Endothelial cell of umbilical vein (primary cell): Measurements from ENCODE around the gene KCNG3. TPM values are rescaled to one million over a fixed set of nuclear protein-coding genes. Genes with fewer than 3 reads are reported as not detected.

ENCODE experiments used
- BruUV-seq: library from RNA; stranded (reverse); fragments of 400-500 nt; replicated peaks from 2 replicates; lab custom pipeline; 2021; lab: Mats Ljungman, UMichigan
- CTCF ChIA-PET: fragments of 300-600, 350-600 bp; sonication (Branson Sonifier 250); formaldehyde crosslinking; loops from one replicate; lab custom pipeline; 2021; ENCODE audit warnings: antibody characterized with exemption, inconsistent platforms; lab: Charles Lee
- POLR2A ChIA-PET: fragments of 300-600, 350-600 bp; sonication (Branson Sonifier 250); formaldehyde crosslinking; loops from one replicate; lab custom pipeline; 2021; ENCODE audit warnings: antibody characterized with exemption, inconsistent platforms; lab: Charles Lee
- DNase-seq: peaks from one replicate; pipeline ENCODE4 v3.0.0-alpha.2; 2011; ENCODE audit warnings: low read depth, low spot score
- FAIRE-seq: peaks from 2 replicates; lab custom pipeline; 2011; peaks lifted over from hg19 to GRCh38; lab: Jason Lieb, UNC
- H2AFZ ChIP-seq: 2 replicates; pipeline ENCODE4 v1.6.0; 2012; ENCODE audit warnings: low read depth, low read length, control low read depth, inconsistent platforms
- H3K27ac ChIP-seq: 2 replicates; pipeline ENCODE4 v1.5.1; 2011; ENCODE audit warnings: low read depth, mild to moderate bottlenecking, control low read depth, low read length, moderate library complexity; ENCODE audit not compliant: insufficient read depth
- H3K27me3 ChIP-seq, 2 experiments: 2 replicates each; pipeline versions ENCODE4 v1.6.0 to v1.6.1; 2011; ENCODE audit warnings: low read length in 2 of 2, mixed read lengths in 1 of 2; ENCODE audit not compliant: control insufficient read depth in 2 of 2, insufficient read depth in 2 of 2
- H3K36me3 ChIP-seq, 2 experiments: 2 replicates in 1 of 2; 3 replicates in 1 of 2; pipeline ENCODE4 v1.5.1; 2011; ENCODE audit warnings: low read length in 2 of 2, mild to moderate bottlenecking in 1 of 2, moderate library complexity in 1 of 2; ENCODE audit not compliant: control insufficient read depth in 2 of 2, insufficient read depth in 2 of 2; ENCODE audit errors: extremely low read depth in 1 of 2
- H3K4me1 ChIP-seq: 3 replicates; pipeline ENCODE4 v1.5.1; 2011; ENCODE audit warnings: mild to moderate bottlenecking, low read length; ENCODE audit not compliant: control insufficient read depth, insufficient read depth; ENCODE audit errors: extremely low read depth
- H3K4me2 ChIP-seq: 2 replicates; pipeline ENCODE4 v1.6.1; 2011; ENCODE audit warnings: low read length, control low read depth, mixed read lengths; ENCODE audit not compliant: insufficient read depth
- H3K4me3 ChIP-seq, 3 experiments: fragments of 200-600 bp in 1 of 3; sonication (generic), shearing (Covaris generic) in 1 of 3; replicated peaks in 1 of 3; 2 replicates each; pipeline ENCODE4 v1.5.1; 2011 to 2016; ENCODE audit warnings: control low read depth in 3 of 3, low read length in 3 of 3, mild to moderate bottlenecking in 2 of 3, inconsistent platforms in 1 of 3, low read depth in 1 of 3, moderate library complexity in 1 of 3; ENCODE audit not compliant: insufficient read depth in 1 of 3
- H3K79me2 ChIP-seq: 2 replicates; pipeline ENCODE4 v1.6.0; 2012; ENCODE audit warnings: low read length, inconsistent platforms; ENCODE audit not compliant: control insufficient read depth, insufficient read depth
- H3K9ac ChIP-seq: replicated peaks from 2 replicates; pipeline ENCODE3; 2011; ENCODE audit warnings: low read length, control low read depth; ENCODE audit not compliant: insufficient read depth; ENCODE audit errors: extremely low read depth
- H3K9me1 ChIP-seq: replicated peaks from 3 replicates; pipeline ENCODE4 v1.6.0; 2011; ENCODE audit warnings: mild to moderate bottlenecking, low read length; ENCODE audit not compliant: control insufficient read depth, insufficient read depth; ENCODE audit errors: extremely low read depth
- H3K9me3 ChIP-seq: replicated peaks from 2 replicates; pipeline ENCODE4 v1.5.1; 2012; ENCODE audit warnings: low read length, inconsistent platforms; ENCODE audit not compliant: control insufficient read depth, insufficient read depth
- H4K20me1 ChIP-seq: replicated peaks from 2 replicates; pipeline ENCODE3; 2011; ENCODE audit warnings: mild to moderate bottlenecking, low read length; ENCODE audit not compliant: control insufficient read depth, insufficient read depth; ENCODE audit errors: extremely low read depth
- CTCF ChIP-seq, 2 donors: IDR thresholded peaks; 1 replicate in 1 of 2; 2 replicates in 1 of 2; pipeline ENCODE4 v1.5.1; 2011; ENCODE audit warnings: low read length in 2 of 2, mild to moderate bottlenecking in 2 of 2, moderate library complexity in 2 of 2, control low read depth in 1 of 2, inconsistent platforms in 1 of 2, low read depth in 1 of 2; ENCODE audit not compliant: insufficient read depth in 1 of 2; ENCODE audit errors: extremely low read depth in 1 of 2
- EZH2 ChIP-seq: IDR thresholded peaks from 2 replicates; pipeline ENCODE4 v1.6.1; 2012; ENCODE audit warnings: borderline replicate concordance, low read depth, mild to moderate bottlenecking, moderate library complexity, low read length, inconsistent platforms; ENCODE audit not compliant: severe bottlenecking
- FOS ChIP-seq: IDR thresholded peaks from 2 replicates; pipeline ENCODE4 v1.6.1; 2011; ENCODE audit warnings: mild to moderate bottlenecking, low read length, moderate library complexity, borderline replicate concordance; ENCODE audit not compliant: insufficient read depth
- GATA2 ChIP-seq: IDR thresholded peaks from 2 replicates; pipeline ENCODE4 v1.7.0; 2011; ENCODE audit warnings: low read depth, mild to moderate bottlenecking, moderate library complexity, mixed read lengths, low read length; ENCODE audit not compliant: insufficient read length, insufficient read depth
- MYC ChIP-seq: IDR thresholded peaks from one replicate; pipeline ENCODE4 v1.6.1; 2011; ENCODE audit warnings: mild to moderate bottlenecking, low read depth, low read length
- dilution Hi-C: fragments of 300-500 bp; cut with MboI; formaldehyde crosslinking; loops from one replicate; pipeline ENCODE4 v1.15.0; 2019; ENCODE audit warnings: low sequenced_read_pairs; ENCODE audit not compliant: extremely low pct_ligation_motif_present
- intact Hi-C: fragments of 100-400 bp; cut with micrococcal nuclease; formaldehyde crosslinking; loops from one replicate; pipeline ENCODE4 v1.10.0; 2022
- polyA plus RNA-seq, 4 experiments: library from polyadenylated mRNA; depleted of rRNA in 3 of 4; stranded (reverse) in 3 of 4; unstranded in 1 of 4; fragments of >200 nt; gene quantifications; 2 replicates each; pipeline versions ENCODE4 v1.2.1 to v1.2.3, GENCODE V29; 2011 to 2012; ENCODE audit warnings: missing spikeins in 1 of 4
- total RNA-seq: library from RNA; stranded (reverse); gene quantifications from 2 replicates; pipeline ENCODE4 v1.2.3, GENCODE V29; 2021

The KCNG3 gene
- total and polyA plus RNA-seq, 2 donors (not counting 3 experiments of a cell fraction or from before 2014, with no cell fraction given): 0.15 TPM; not detected in 1

- no peaks in the 10 kb centered on the region for H3K79me2 ChIP-seq
- H3K9me1 ChIP-seq: no peaks in the 10 kb centered on the region
- peaks cover 6% of the 10 kb centered on the region for H3K4me1 ChIP-seq
- no peaks in the 10 kb centered on the region for H3K9me3 ChIP-seq
- peaks cover 13 to 23% of the 10 kb centered on the region in 2 experiments for H3K27me3 ChIP-seq
- no peak overlapping the region for H3K4me2 ChIP-seq
- DNase-seq (no peak), FAIRE-seq (no peak)
- ChIA-PET CTCF (interaction anchor here (1.0 to 3.9 kb wide), 2 partner anchors 168 to 315 kb away, joined by 3 to 40 read pairs; no protein-coding TSS in a partner anchor), POLR2A (no interaction called here)
- no TSS peak for BruUV-seq
- no peak overlapping the region for H3K9ac ChIP-seq
- intact Hi-C loops (loop anchor here (1.0 to 5.0 kb wide), 5 partner anchors 15 to 398 kb away; partner anchors contain the start of gene MTA3), dilution Hi-C loops (no loop called here)
- no peak overlapping the region for H2AFZ ChIP-seq
- H3K27ac ChIP-seq: no peak overlapping the region
- no peaks in the 10 kb centered on the region for H3K36me3 ChIP-seq
- H3K4me3 ChIP-seq: no peak overlapping the region
- H4K20me1 ChIP-seq: no peaks in the 10 kb centered on the region
- TF ChIP-seq GATA2: no peak
- TF ChIP-seq CTCF (IDR thresholded peaks at IDR 0.05; ENCODE audit: extremely low read depth in 1 of 2, insufficient read depth in 1 of 2, low read depth in 1 of 2, low read length in 2 of 2): no peak
These were observed 1.8 kb upstream of the KCNG3 start for GRCh38 chr2:42495611-42496010.

GRCh38 chr2:42495234-42495581, 1.4 kb upstream of the KCNG3 start:
- H3K27ac ChIP-seq: no peak overlapping the region
- H2AFZ ChIP-seq: no peak overlapping the region
- H3K4me1 ChIP-seq: peaks cover 6% of the 10 kb centered on the region
- TF ChIP-seq FOS: no peak
- TF ChIP-seq EZH2: no peak
- no peak for TF ChIP-seq GATA2
- no peak for TF ChIP-seq MYC
- H3K9me3 ChIP-seq: no peaks in the 10 kb centered on the region
- no peak overlapping the region for H3K9ac ChIP-seq
- no peak for FAIRE-seq
- no peak for DNase-seq
- no peaks in the 10 kb centered on the region for H4K20me1 ChIP-seq
- intact Hi-C loops (loop anchor here (1.0 to 5.0 kb wide), 5 partner anchors 16 to 398 kb away; partner anchors contain the start of gene MTA3), dilution Hi-C loops (no loop called here)
- peak overlapping the region; percentile 92 for H3K4me2 ChIP-seq
- H3K27me3 ChIP-seq: peaks cover 13 to 23% of the 10 kb centered on the region in 2 experiments
- no peaks in the 10 kb centered on the region for H3K36me3 ChIP-seq
- H3K79me2 ChIP-seq: no peaks in the 10 kb centered on the region
- H3K4me3 ChIP-seq: no peak overlapping the region
- no peaks in the 10 kb centered on the region for H3K9me1 ChIP-seq
- ChIA-PET POLR2A (no interaction called here), CTCF (interaction anchor here (3.9 kb wide), 1 partner anchor 168 kb away, joined by 40 read pairs; no protein-coding TSS in a partner anchor)
- no TSS peak for BruUV-seq
